ENCODE results near the gene YLPM1.

YLPM1 gene

DNA sequence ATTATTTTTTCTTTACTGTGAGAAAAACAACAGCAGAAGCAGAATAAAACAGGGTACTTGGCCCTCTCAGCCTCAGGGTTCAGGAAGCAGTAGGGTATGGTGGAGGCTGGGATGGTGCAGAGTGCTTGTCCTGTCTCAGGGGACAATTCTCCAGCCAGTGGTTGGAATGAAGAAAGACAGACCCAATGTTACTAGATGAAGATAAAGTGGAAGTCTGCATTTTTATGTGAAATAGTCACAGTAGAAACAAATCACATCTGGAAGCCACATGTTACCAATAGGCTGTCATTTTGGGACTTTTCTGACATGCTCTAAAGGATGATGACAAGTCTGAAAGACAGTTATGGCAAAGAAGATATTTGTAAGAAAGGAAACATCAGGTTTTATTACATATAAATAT is 80.5 kb downstream of the YLPM1 start:
- no peak for DNase-seq (ENCODE audit: low read depth)

DNA sequence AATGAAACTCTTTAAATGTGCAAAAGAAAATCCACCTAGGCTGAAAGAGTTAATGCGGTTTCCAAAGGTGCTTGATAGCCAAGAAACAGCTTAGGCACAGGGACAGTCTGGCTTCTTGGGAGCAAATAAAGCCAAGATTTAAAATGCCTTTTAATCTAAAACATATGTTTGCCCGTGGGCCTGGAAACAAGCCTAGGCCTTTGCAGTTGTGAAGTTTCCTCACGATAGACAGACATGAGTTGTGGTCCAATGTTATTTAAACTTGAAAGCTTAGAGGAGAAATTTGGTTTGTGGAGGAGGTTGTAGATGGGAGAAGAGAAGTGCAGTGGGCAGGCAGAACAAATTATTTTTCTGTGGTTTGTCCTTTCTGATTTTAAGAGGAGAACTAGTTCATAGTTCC is 83.1 kb downstream of the YLPM1 start:
- no peak for DNase-seq (ENCODE audit: low read depth)

DNA sequence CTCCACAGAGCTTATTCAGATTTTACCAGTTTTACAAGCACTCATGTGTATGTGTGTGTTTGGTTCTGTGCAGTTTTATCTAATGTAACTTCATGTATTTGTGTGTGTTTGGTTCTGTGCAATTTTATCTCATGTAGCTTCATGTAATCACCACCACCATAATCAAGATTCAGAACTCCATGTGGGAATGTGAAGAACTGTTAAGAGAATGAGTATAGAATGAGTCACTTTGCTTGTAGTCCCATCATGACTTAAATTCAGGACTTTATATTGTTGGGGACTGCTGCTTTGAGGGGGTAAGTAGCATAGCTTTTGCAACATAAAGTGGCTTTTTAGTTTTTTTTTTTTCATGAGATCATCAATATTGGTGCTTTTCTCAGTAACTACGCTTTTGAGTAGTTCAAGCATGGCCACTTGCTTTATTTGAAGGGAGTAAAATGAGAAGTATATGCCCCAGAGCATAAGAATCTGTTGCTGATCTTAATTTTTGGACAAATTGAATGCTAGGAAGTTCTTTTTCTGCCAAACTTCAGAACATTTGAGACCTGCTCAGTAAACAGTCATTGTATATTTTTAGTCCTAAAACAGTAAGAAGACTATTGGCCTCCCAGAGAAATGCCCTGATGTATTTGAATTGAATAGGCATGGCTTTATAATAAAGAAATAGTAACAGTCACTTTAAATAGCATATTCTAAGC is 84.0 kb downstream of the YLPM1 start:
- no peak for DNase-seq (ENCODE audit: low read depth)

DNA sequence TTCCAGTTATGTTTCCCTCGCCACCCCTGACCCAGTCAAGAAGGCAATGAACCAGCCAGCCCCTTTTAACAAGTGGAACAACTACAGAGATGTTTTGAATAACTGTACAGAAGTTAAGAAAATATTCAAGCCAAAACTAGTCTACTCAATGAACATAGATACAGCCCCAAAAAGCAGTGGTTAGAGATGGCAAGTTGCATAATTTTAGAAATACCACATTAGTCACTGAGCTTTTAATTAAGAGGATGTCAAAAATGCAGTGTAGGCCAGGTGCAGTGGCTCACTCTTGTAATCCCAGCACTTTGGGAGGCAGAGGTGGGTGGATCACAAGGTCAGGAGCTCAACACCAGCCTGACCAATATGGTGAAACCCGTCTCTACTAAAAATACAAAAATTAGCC is 85.7 kb downstream of the YLPM1 start:
- no peak for DNase-seq (ENCODE audit: low read depth)

DNA sequence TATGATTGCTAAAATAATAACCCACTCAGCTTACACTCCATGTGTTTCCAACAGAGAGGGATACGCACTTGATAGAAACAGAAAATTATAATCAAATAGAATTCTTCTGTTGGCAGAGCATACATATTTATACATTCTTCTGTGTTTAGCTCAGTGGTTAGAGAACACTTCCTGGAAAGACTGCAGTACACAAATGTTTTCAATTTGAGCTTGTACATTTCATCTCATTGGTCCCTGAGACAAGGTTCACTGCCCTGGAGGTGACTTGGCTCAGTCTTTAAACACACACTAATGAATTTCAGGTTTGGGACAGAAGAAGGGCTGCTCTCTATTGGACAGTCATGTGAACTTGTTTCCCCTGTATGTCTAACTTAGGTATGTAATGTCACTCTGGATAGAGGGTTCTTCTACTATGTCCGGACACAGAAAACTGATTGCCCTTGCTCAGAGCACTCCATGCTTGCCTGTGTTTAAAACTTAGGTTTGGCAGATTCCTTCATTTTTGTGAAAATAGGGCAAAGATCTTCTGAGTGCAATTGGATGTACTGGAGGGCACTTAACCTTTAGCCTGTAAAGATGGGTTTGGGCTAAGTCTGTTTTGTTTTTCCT is 89.9 kb downstream of the YLPM1 start:
- no peak for DNase-seq (ENCODE audit: low read depth)

DNA sequence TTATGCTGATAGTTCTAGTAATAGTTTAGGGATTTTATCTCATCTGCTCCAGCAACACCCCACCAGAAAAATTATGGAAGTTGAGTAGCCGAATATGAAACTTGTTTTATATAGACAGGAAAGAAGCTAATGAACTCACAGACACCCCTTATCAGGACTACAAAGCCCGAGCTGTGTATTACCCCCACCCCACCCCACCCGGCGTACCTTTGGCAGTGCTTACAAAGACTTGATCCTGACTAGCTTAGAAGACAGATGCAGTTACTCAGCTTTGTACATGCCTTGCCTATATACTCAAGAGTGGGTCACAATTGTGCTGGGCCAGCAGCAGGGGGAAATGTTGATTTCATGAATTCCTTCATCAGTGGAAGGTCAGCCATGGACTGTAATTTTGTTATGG is 90.5 kb downstream of the YLPM1 start:
- no peak for DNase-seq (ENCODE audit: low read depth)

DNA sequence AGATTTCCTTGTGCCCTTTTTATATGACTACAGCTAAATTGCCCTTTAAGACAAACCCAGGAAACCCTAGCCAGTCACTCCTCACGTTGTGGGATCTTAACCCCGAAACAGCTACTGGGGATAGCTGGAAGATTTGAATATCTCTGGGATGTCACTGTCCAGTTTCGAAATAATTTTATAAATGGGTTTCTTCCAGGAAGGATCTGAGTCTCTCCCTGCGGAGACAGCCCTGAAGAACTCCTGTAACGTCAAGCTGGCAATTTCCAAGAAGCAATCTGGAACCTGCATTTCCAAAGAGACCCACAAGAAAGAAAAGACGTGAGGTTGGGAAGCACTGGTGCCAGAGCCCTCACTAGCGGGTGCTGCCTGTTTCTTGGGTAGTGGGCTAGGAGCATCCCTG is 91.9 kb downstream of the YLPM1 start:
- no peak for DNase-seq (ENCODE audit: low read depth)

DNA sequence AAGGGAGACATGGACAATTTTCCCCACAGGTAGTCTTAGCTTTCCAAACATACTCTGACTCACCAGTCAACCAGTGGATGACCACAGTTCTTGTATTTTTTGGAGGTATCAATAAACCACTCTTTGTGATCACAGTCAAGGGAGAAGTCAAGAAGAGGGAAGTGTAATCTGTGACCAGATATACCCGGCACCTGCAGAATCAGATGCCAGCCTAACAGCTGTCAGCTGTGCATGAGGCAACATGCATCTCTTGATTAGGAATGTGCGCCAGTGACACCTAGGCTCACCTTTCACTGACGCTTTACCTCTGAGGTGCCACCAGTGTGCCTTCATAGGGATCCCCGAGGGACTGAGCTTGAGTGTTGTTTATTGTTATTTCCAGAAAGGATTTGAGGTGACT is 92.8 kb downstream of the YLPM1 start:
- DNase-seq (ENCODE audit: low read depth) = no peak

DNA sequence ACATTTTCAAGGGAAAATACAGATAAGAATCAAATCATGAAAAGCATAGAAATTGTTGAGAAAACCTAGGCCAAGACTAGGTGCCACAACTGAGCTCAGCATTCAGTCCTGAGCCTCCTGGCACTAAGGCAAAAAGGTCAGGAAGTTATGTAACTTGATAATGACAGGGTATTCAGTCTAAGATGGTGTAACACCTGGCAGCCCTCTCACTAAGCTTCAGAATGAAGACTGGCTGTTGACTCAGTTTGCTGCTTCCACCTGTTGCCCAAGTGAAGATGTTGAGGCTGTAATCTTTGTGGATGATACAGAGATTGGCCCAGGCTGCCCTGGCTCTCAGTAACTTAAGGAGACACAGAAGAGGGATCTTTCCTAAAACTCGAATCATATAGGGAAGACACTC is 93.2 kb downstream of the YLPM1 start:
- DNase-seq (ENCODE audit: low read depth) = no peak

DNA sequence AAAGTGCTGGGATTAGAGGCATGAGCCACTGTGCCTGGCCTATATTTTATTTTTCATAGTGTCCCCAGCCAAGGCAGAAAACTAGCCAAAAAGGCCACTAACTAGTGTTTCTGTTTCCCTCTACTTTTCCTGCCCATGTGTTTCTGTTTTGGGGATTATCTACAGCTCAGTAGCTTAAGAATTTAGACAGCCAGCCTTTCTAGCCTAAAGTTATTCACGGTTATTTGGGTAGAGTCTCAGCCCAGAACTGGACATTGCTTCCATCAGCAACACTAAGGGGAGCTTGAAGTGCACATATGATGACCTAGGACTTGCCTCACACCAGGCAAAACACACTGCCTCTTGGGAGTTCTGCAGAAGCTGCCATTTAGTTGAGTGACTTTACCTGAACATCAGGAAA is 94.9 kb downstream of the YLPM1 start:
- no peak for DNase-seq (ENCODE audit: low read depth)

DNA sequence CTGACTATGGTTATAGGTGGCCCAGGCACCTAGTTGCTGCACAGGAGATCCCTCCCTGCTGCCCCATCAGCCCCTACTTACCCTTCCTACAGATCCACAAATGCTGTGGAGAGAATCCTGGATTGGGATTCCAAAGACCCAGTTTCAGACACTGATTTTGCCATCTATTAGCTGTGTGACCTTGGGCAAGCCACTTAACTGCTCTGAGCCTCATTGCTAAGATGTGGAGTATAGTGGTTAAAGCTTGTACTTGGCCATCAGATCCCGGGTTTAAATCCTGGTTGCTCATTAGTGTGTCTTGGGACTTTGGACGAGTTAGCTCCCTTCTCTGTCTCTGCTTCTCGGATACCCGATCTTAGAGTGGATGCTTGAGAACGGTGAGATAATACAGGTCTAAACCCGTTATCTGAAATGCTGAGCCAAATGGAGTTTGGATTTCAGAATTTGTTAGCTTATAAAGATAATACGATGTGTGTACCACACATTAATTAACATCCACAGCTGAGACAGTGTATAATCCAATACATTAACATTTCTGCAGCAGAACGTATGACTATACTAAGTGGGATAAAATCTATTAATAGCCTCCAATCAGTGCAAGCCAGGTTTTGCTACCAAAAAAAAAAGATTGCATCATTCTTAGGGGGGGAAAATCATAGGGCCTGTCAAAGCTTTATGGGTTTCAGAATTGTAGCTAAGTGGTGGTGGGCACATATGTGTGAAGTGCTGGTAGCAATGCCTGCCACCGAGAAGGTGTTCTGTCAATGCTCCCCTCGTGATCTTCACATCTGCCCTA is 96.8 kb downstream of the YLPM1 start:
- DNase-seq (ENCODE audit: low read depth) = no peak

DNA sequence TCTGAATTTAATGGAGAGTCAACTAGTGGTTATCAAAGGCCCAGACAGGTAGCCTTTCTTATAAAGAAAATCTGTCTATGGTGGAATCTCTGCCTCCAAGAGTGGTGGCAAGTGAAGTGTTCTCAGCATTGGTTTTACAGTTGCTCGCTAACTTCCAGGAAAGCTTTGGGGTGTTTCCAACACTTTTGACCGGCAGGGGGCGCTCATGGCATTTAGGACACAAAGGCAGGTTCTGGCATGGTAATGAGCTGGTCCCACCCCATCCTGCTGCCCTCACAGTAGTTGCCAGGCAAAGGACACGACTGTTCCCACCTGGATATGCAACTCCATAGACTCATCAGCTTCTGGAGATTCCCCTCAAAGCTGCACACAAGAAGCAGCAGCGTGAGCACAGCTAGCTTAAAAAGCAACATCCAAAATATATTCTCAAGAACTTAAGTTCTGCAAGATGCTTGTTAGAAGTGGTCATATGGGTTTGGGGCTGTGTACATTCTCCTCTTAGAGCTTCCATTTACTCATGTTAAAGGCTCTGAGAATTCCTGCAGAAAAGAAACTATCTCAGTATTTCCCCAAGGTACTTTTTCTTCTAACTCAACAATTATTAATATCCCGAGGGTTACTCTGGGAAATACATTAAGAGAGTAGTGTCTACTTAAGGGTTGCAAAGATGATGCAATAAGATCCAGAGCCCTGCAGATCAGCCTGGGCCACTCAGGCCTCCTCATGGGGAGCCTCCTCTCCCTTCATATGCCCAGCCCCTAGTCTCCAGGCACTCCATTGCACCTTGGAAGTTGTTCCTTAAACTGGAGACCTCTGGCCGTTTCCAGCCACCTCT is 98.0 kb downstream of the YLPM1 start:
- peak; percentile 64 for DNase-seq (ENCODE audit: low read depth)

DNA sequence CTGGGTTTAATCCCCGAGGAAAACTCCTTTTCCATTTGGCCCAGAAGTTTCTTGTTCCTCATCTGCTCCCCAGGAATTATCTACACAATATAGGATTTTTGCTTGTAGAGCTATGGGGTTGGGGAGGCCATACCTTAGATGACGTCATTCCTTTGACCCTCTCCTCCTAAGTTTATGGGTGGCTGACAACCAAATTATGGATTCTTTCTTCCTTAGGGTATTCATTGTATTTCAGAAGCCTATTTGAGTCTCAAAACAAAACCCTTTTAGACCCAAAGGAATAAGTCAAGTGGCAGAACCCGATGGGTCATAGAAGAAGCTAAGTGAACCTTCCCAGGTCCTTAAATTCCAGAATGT is 98.6 kb downstream of the YLPM1 start:
- DNase-seq (ENCODE audit: low read depth) = no peak

DNA sequence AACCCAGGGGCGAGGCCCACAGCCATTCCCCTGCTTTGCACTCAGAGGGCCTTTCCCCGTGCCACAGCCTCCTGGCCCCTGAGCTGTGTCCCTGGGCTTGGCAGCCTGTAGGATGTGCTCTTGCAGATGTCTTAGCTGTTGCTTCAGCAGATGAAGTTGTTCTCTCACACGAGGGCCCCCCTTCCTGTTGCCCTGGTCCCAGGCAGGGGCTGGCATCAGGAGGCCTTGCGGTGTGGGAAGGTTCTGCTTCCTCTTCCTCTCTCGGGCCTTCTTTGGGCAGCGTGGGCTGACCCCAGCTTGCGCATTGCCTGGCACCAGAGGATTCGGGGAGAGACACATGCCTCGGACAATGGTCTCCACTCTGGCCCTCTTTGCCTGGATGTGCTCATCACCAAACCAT is 100.2 kb downstream of the YLPM1 start:
- no peak for DNase-seq (ENCODE audit: low read depth)

DNA sequence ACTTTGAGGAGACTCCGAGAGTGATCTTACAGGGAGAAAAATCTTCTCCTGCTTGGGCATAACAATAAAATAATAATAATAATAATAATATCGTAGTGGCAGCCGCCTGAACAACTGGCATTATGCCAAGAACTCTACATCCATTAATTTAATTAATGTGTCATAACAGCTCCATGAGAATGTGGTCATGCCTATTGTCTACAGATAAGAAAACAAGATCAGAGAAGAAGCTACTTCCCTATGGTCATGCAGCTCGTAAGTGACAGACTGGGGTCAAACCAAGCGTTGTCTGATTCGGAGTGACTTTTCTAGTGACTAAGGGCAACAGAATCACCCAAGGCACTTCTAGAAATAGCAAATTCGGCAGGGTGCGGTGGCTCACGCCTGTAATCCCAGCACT is 101.1 kb downstream of the YLPM1 start:
- DNase-seq (ENCODE audit: low read depth) = no peak

DNA sequence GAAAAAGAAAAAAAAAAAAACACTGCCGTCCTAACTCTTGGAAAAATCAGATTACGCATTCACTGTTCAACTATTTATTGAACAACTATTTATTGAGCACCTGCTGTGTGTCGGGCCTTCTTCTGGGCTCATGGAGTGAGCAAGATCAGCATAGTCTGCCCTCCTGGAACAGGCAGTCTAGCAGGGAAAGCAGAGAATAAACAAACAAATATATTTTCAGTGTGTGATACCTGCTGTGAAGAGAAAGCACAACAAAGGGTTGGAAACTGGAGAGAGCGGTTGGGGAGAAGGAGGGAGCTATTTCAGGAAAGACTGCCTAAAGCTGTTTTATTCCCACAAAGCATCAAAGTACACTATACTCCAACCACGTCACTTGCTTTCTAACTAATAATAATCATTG is 102.0 kb downstream of the YLPM1 start:
- no peak for DNase-seq (ENCODE audit: low read depth)

DNA sequence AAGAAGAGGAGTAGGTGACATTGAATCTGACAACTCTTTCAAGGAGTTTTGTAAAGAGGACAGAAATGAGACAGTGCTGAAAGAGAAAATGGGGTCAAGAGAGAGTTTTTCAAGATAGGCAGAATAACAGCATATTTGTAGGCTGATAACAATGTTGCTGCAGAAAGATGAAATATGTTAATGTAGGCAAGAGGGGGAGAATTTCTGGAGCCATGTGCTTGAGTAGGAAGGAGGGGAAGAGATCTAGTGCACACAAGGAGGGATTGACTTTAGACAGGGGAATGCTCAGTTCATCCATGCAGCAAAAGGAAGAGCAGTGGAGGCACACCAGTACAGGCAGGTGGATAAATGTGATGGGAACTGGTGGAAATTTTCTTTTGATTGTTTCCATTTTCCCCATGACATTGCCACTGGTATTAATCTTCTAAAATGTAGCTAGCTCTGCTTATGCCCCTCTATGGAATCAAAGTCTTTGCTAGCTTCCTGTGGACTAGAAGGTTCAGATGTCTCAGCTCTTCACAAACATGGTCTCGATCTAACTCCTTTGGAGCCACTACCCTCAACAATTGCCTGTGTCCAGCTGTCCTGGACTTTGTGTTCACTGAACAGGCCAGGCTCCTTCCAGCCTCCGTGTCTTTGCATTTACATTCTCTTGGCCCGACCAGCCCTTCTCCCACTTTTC is 103.7 kb downstream of the YLPM1 start:
- no peak for DNase-seq (ENCODE audit: low read depth)

DNA sequence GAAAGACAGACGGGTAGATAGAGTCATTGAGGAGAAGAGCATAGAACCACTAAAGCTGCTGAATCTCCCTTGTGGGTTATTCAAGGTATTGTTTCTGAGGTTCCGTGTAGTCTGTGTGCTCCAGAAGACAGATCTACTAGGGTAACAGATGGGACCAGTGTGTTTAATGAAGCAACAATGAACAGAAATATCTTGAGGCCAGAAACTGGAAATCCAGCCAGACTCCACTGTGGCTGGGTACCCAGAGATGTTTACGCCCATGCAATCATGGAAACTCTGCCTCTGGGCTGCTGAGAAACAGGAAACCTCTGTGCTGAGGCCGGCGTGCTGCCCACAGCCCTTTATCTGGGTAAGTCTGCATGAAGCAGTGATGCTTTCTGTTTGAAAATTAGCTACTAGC is 104.6 kb downstream of the YLPM1 start:
- no peak for DNase-seq (ENCODE audit: low read depth)

DNA sequence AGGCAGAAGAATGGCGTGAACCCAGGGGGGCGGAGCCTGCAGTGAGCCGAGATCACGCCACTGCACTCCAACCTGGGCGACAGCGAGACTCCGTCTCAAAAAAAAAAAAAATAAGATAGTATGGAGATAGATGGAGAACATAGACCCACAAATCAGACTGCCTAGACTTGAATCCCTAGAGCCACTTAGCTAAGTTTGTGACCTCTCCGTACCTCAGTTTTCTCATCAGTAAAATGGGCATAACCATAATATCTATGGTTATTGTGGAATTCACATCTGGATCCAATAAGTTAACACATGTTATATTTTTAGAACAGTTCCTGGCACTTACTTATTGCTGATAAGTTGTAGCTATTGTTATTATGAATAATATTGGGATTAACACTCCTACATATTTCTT is 105.6 kb downstream of the YLPM1 start:
- no peak for DNase-seq (ENCODE audit: low read depth)

DNA sequence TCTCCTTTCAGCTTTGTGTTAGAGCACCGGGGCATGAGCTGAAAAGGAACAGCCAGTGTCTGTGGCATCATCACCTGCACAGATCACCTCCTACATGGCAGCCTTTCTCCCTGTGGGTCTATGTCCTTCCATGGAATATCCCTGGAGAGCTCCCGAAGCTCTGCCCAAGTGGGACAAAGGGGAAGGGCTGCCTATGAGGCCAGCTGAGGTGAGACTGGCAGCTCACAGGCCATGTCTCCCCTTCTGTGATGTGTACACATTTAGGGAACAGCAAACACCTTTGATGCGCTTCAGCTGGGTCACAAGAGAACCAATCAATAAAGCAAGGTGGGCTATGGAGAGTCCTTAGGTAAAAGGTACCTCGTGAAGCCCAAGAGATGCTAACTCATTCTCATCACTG is 108.7 kb downstream of the YLPM1 start:
- DNase-seq (ENCODE audit: low read depth) = no peak

DNA sequence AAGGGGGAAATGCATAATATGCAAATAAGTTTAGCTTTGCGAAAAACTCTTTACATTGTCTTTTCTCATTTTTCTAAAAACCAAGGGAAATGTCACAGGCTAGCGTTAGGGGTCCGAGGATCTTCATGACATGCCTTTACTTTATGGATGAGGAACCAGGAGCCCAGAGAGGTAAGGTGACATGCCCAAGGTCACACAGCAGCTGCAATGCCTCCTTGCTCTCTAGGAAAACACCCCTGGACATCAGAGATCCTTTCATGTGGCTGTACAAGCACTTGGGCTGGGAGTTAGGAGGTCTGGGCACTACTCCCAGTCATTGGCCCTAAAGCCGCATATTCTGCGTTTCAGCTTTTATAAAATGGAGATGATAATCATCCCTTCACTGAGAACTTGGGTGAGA is 112.1 kb downstream of the YLPM1 start:
- no peak for DNase-seq (ENCODE audit: low read depth)

Data from T-helper 22 cell (primary cell).